ENCODE measurements around the gene STRN. TPM values are rescaled to one million over a fixed set of nuclear protein-coding genes. Genes with fewer than 3 reads are reported as not detected.
"Not testable (repeated sequence)": the region's sequence is repeated elsewhere in the genome, so short reads cannot be mapped to it uniquely, and the experiment has no call there.

The STRN gene
- total RNA-seq, 2 donors from 2014 or later = 7.3 to 12.7 TPM

DNA sequence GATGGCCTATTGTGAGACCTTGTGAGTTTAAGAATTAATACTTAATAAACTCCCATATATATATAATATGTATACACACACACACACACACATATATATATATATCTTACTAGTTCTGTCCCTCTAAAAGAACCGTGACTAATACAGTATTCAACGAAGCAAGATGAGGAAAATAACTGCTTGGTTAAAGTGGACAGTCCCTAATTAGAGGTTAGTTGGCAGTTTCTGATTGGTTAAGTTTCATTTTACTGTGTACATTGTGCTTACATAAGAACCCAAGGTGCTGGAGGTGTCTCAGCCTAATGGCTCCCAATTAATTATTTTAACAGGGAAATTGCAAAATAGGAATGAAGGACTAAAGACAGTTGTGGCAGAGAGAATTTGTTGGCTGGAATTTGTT is 132.1 kb downstream of the STRN start:
- Histone ChIP-seq H3K4me1 (no peaks in the 10 kb centered on the region), H3K4me3 (no peak overlapping the region), H3K27ac (no peak overlapping the region), H3K27me3 (no peaks in the 10 kb centered on the region), H3K36me3 (replicated peaks in 1 of 2; ENCODE audit: insufficient read depth in 1 of 2, low read depth in 2 of 2) (no peaks in the 10 kb centered on the region), H3K9me3 (no peaks in the 10 kb centered on the region)
- DNase-seq = no peak
- WGBS, 2 donors = 72 to 76% methylated on average over 2 of the region's 2 CpGs
- TF ChIP-seq, protein P1, sequence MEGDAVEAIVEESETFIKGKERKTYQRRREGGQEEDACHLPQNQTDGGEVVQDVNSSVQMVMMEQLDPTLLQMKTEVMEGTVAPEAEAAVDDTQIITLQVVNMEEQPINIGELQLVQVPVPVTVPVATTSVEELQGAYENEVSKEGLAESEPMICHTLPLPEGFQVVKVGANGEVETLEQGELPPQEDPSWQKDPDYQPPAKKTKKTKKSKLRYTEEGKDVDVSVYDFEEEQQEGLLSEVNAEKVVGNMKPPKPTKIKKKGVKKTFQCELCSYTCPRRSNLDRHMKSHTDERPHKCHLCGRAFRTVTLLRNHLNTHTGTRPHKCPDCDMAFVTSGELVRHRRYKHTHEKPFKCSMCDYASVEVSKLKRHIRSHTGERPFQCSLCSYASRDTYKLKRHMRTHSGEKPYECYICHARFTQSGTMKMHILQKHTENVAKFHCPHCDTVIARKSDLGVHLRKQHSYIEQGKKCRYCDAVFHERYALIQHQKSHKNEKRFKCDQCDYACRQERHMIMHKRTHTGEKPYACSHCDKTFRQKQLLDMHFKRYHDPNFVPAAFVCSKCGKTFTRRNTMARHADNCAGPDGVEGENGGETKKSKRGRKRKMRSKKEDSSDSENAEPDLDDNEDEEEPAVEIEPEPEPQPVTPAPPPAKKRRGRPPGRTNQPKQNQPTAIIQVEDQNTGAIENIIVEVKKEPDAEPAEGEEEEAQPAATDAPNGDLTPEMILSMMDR (IDR thresholded peaks at IDR 0.05) = no peak
- no peak for TF ChIP-seq POLR2A (IDR thresholded peaks at IDR 0.05)
- intact Hi-C loops (cut with DNase I) = no loop called here
- ATAC-seq = no peak

- intact Hi-C loops (cut with DNase I) = no loop called here
- Histone ChIP-seq H3K4me1 (no peaks in the 10 kb centered on the region), H3K4me3 (no peak overlapping the region), H3K9me3 (no peaks in the 10 kb centered on the region), H3K27ac (no peak overlapping the region), H3K27me3 (no peaks in the 10 kb centered on the region), H3K36me3 (replicated peaks in 1 of 2; ENCODE audit: insufficient read depth in 1 of 2, low read depth in 2 of 2) (no peaks in the 10 kb centered on the region)
- TF ChIP-seq POLR2A (IDR thresholded peaks at IDR 0.05) = no peak
- TF ChIP-seq, protein P1 (IDR thresholded peaks at IDR 0.05) = no peak
- DNase-seq = no peak
- WGBS, 2 donors = 41 to 47% methylated on average over 1 of the region's 1 CpG
- ATAC-seq = no peak
Measured at GRCh38 chr2:36831185-36831584, 135.2 kb downstream of the STRN start.

- intact Hi-C loops (cut with DNase I); H3K9me3 ChIP-seq: not testable (repeated sequence)
- 54 to 57% methylated on average over 2 of the region's 2 CpGs for WGBS, 2 donors
Measured at GRCh38 chr2:36824683-36825082, 141.7 kb downstream of the STRN start.

GRCh38 chr2:36824273-36824672 is 142.1 kb downstream of the STRN start:
- 69 to 80% methylated on average over 7 of the region's 7 CpGs for WGBS, 2 donors
- intact Hi-C loops (cut with DNase I) = no loop called here
- ATAC-seq (no peak), DNase-seq (no peak)
- H3K4me1 ChIP-seq = peaks cover 15% of the 10 kb centered on the region
- no peaks in the 10 kb centered on the region for H3K27me3 ChIP-seq
- no peaks in the 10 kb centered on the region for H3K36me3 ChIP-seq (replicated peaks in 1 of 2; ENCODE audit: insufficient read depth in 1 of 2, low read depth in 2 of 2)
- TF ChIP-seq POLR2A (IDR thresholded peaks at IDR 0.05) = no peak
- TF ChIP-seq, protein P1 (IDR thresholded peaks at IDR 0.05) = no peak
- H3K4me3 ChIP-seq = no peak overlapping the region
- no peak overlapping the region for H3K27ac ChIP-seq
- no peaks in the 10 kb centered on the region for H3K9me3 ChIP-seq

More at GRCh38 chr2:36824683-36825082, 141.7 kb downstream of the STRN start:
- not testable (repeated sequence) for H3K4me3 ChIP-seq; ATAC-seq; H3K27me3 ChIP-seq; H3K27ac ChIP-seq; H3K36me3 ChIP-seq (replicated peaks in 1 of 2; ENCODE audit: insufficient read depth in 1 of 2, low read depth in 2 of 2); DNase-seq
- H3K4me1 ChIP-seq = peaks cover 15% of the 10 kb centered on the region

DNA sequence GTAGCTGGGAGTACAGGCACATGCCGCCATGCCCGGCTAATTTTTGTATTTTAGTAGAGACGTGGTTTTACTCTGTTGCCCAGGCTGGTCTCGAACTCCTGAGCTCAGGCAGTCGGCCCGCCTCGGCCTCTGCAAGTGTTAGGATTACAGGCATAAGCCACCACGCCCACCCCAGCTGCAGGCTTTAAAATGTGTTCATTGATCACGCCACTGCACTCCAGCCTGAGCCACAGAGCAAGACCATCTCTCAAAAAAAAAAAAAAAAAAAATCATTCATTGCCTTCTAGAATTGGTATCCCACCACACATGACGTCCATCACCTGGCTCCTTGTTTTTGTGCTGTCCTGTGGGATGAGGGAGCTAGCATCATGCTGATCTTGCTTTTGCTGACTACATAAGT is 142.5 kb downstream of the STRN start:
- no peak for ATAC-seq
- H3K36me3 ChIP-seq (replicated peaks in 1 of 2; ENCODE audit: insufficient read depth in 1 of 2, low read depth in 2 of 2) = no peaks in the 10 kb centered on the region
- 86 to 88% methylated on average over 10 of the region's 10 CpGs for WGBS, 2 donors
- no peak for TF ChIP-seq POLR2A (IDR thresholded peaks at IDR 0.05)
- TF ChIP-seq, protein P1 (IDR thresholded peaks at IDR 0.05) = no peak
- H3K27me3 ChIP-seq = no peaks in the 10 kb centered on the region
- H3K9me3 ChIP-seq = no peaks in the 10 kb centered on the region
- intact Hi-C loops (cut with DNase I) = no loop called here
- no peak for DNase-seq
- H3K4me1 ChIP-seq = peaks cover 15% of the 10 kb centered on the region
- H3K27ac ChIP-seq = no peak overlapping the region
- H3K4me3 ChIP-seq = no peak overlapping the region
